Stimulated activated naive B cell treated with anti-CD40 and anti-IgM and Interleukin-4, amounts not matched to agents 10 μg/mL and 1 μg/mL and 100 μg/mL, for 72 hours (primary cell): ENCODE results near the gene SRM.
"Not testable (repeated sequence)": the region's sequence is repeated elsewhere in the genome, so short reads cannot be mapped to it uniquely, and the experiment has no call there.

Source experiments
- ATAC-seq, 2 donors: fragments of 150-1000 bp; cut with Tn5 transposase; replicated peaks; 2 replicates each; pipeline ENCODE4 v1.10.0; 2021; ENCODE audit warnings: moderate library complexity in 1 of 2
- DNase-seq: peaks from one replicate; pipeline ENCODE4 v3.0.0; 2021
- H3K27ac Mint-ChIP-seq: one replicate; pipeline ENCODE4 v1.8.0; 2022; ENCODE audit warnings: mild to moderate bottlenecking, mixed read lengths
- H3K27me3 Mint-ChIP-seq, 2 donors: one replicate each; pipeline ENCODE4 v1.8.0; 2022; ENCODE audit warnings: mixed read lengths in 2 of 2
- H3K36me3 Mint-ChIP-seq, 2 donors: one replicate each; pipeline ENCODE4 v1.8.0; 2022; ENCODE audit warnings: mixed read lengths in 2 of 2, mild to moderate bottlenecking in 1 of 2
- H3K4me1 Mint-ChIP-seq, 2 donors: one replicate each; pipeline ENCODE4 v1.8.0; 2022; ENCODE audit warnings: mixed read lengths in 2 of 2, mild to moderate bottlenecking in 1 of 2
- H3K4me3 Mint-ChIP-seq, 2 donors: one replicate each; pipeline ENCODE4 v1.8.0; 2022; ENCODE audit warnings: mild to moderate bottlenecking in 2 of 2, mixed read lengths in 2 of 2, moderate library complexity in 1 of 2
- H3K9me3 Mint-ChIP-seq, 2 donors: one replicate each; pipeline ENCODE4 v1.8.0; 2022; ENCODE audit warnings: mixed read lengths in 2 of 2, mild to moderate bottlenecking in 1 of 2

SRM gene

DNA sequence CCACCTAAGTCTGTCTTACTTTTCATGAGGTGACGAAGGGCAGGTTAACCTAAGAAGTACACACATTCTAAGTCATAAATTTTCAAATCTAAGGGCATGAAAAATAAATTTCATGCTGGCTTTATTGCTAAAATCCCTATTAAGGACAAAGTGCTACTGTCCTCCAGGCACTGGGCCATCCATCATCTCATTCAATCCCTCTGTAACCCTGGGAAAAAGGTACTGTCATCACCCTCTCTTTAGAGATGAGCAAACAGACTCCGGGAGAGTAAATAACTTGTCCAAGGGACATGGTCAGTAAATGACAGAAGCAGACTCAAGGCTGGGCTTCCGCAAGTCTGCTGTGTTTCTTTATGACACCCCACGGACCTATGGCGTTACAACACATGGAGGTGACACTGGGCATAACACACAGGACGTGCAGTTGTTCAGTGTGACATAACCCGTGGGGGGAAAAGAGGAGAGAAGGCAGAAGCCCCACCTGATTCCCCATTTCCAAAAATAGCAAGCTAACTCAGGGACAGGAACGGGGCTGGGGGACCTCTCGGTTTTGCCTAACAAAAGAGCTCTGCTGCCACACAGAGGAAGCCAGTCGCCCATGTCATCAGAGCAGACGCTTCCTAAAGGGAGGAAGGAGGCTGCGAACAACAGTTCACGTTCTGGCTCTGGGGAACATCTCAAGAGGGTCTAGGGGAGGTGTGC is 12.5 kb upstream of the SRM start:
- DNase-seq, result no peak
- Mint-ChIP-seq H3K36me3 (peaks cover 38 to 57% of the 10 kb centered on the region in 2 donors), H3K27ac (peak overlapping the region; percentile 38), H3K4me3 (no peak overlapping the region), H3K9me3 (no peaks in the 10 kb centered on the region), H3K4me1 (peaks cover 6 to 8% of the 10 kb centered on the region in 2 donors), H3K27me3 (no peaks in the 10 kb centered on the region)
- ATAC-seq, result peak in 1 of 2 donors; percentile 29

- peaks cover 6 to 8% of the 10 kb centered on the region in 2 donors for H3K4me1 Mint-ChIP-seq
- H3K36me3 Mint-ChIP-seq, result peaks cover 38 to 55% of the 10 kb centered on the region in 2 donors
- ATAC-seq (no peak), DNase-seq (no peak)
- peak overlapping the region; percentile 38 for H3K27ac Mint-ChIP-seq
- no peaks in the 10 kb centered on the region for H3K9me3 Mint-ChIP-seq
- no peaks in the 10 kb centered on the region for H3K27me3 Mint-ChIP-seq
- no peak overlapping the region for H3K4me3 Mint-ChIP-seq
These were observed 11.8 kb upstream of the SRM start for GRCh38 chr1:11071463-11072215.

DNA sequence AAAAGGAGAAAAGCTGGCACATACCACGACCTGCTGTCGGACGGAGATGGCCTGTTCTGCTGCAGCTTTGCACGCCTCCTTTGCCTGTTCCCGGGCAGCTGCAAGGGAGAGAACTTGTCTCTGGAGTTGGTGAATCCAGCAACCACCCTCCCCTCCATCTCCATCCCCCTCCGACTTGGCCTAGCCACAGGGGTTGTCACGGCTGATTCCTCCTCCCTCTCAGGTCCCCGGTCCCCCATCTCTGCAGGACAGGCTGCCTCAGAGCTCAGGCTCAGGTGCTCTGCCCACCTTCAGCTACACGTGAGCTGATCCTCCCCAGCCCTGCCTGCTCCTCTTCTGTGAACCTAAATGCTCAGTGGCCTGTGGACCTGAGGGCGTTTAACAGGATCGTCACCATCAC is 11.1 kb upstream of the SRM start:
- Mint-ChIP-seq H3K9me3 (no peaks in the 10 kb centered on the region), H3K4me3 (no peak overlapping the region), H3K36me3 (peaks cover 40 to 50% of the 10 kb centered on the region in 2 donors), H3K4me1 (peaks cover 6 to 8% of the 10 kb centered on the region in 2 donors), H3K27ac (peak overlapping the region; percentile 9), H3K27me3 (no peaks in the 10 kb centered on the region)
- ATAC-seq (no peak), DNase-seq (no peak)

- no peak overlapping the region for H3K27ac Mint-ChIP-seq
- no peak overlapping the region for H3K4me3 Mint-ChIP-seq
- ATAC-seq (no peak), DNase-seq (no peak)
- H3K4me1 Mint-ChIP-seq, result peaks cover 6 to 8% of the 10 kb centered on the region in 2 donors
- no peaks in the 10 kb centered on the region for H3K9me3 Mint-ChIP-seq
- H3K27me3 Mint-ChIP-seq, result no peaks in the 10 kb centered on the region
- H3K36me3 Mint-ChIP-seq, result peaks cover 46 to 59% of the 10 kb centered on the region in 2 donors
These were observed 9.0 kb upstream of the SRM start for GRCh38 chr1:11068600-11069473.

DNA sequence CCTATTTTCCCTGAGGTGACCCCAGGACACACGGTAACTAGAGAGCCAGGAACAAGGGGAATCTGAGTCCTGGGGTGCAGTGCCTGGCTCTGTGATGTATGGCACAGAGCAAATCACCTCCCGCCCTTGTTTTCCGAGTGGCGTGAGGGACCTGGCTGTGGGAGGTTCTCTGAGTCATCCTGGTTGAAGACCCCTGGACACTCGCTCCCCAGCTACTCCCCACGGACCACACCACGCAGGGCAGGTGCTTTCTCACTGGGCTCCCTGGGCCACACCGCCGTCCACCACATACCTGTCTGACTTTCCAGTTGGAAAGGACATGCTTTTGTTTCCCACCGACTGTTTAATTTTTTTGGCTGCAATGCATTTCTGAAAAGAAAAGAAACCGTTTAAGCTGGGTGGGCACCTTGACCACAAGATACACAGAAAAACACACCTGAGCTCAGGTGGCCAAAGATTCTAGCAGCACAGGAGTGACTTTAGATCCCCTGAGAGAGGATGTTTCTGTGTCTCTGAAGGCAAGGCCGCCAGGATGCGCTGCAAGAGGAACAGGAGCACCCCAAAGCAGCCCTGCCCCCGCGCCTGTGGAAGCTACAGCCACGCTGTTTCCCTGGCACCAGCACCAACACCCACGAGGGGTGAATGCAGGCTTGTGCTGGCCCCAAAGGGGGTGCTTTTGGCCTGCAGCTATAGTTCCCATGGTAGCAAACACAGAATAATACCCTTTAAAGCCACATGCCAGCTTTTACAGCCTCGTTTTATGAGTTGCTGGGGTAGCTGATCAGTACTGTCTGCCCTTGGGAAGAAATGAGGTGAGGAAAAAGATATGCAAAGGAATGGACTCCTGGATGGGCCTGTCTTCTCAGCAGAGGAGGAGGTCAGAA is 8.1 kb upstream of the SRM start:
- Mint-ChIP-seq H3K36me3 (peaks cover 46 to 63% of the 10 kb centered on the region in 2 donors), H3K27ac (peak overlapping the region; percentile 25), H3K9me3 (no peaks in the 10 kb centered on the region), H3K4me3 (no peak overlapping the region), H3K4me1 (peaks cover 11 to 12% of the 10 kb centered on the region in 2 donors), H3K27me3 (no peaks in the 10 kb centered on the region)
- ATAC-seq (no peak), DNase-seq (no peak)

- H3K27me3 Mint-ChIP-seq, result no peaks in the 10 kb centered on the region
- no peak for DNase-seq
- H3K4me1 Mint-ChIP-seq, result peaks cover 12 to 23% of the 10 kb centered on the region in 2 donors
- peaks cover 39 to 54% of the 10 kb centered on the region in 2 donors for H3K36me3 Mint-ChIP-seq
- no peak overlapping the region for H3K27ac Mint-ChIP-seq
- ATAC-seq, result no peak
- no peaks in the 10 kb centered on the region for H3K9me3 Mint-ChIP-seq
- no peak overlapping the region for H3K4me3 Mint-ChIP-seq
These were observed 6.0 kb upstream of the SRM start for GRCh38 chr1:11065796-11066195.

DNA sequence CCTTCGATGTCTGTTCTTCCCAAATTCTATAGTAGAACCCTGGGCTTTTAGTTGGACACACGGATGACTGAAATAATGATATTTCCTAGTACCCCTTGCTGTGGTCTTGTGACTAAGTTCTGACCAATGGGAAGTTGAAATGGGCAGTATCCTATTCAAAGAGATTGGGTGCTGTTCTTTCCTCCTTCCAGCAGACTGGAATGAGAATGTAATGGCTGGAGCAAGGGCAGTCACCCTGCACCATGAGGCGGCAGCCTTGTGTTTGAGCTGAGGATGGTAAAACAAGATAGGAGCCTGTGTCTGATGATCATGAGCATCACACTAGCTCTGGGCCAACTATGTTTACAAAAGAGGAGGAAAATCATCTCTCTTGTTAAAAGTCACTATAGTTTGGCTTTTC is 5.1 kb upstream of the SRM start:
- no peaks in the 10 kb centered on the region for H3K9me3 Mint-ChIP-seq
- DNase-seq (no peak), ATAC-seq (no peak)
- H3K4me1 Mint-ChIP-seq, result peaks cover 15 to 25% of the 10 kb centered on the region in 2 donors
- H3K27ac Mint-ChIP-seq, result no peak overlapping the region
- no peak overlapping the region for H3K4me3 Mint-ChIP-seq
- no peaks in the 10 kb centered on the region for H3K27me3 Mint-ChIP-seq
- H3K36me3 Mint-ChIP-seq, result peaks cover 40 to 45% of the 10 kb centered on the region in 2 donors

DNA sequence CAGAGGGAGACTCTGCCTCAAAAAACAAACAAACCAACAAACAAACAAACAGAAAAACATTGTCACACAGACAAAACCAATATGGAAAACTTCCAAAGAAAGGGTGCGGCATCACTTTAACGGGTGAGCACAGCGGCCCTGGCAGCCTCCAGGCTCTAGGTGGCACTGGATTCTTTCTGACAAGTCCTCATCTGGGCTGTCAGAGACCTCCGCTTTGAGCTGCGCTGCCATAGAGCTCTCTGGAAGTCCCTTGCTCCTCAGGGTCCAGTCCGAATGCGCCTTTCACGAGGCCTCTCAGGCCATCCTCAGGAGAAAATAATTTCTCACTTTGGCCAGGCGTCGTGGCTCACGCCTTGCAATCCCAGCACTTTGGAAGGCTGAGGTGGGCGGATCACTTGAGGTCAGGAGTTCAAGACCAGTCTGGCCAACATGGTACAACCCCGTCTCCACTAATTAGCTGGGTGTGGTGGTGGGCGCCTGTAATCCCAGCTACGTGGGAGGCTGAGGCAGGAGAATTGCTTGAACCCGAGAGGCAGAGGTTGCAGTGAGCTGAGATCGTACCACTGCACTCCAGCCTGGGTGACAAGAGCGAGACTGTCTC is 4.2 kb upstream of the SRM start:
- H3K27ac Mint-ChIP-seq, result peak overlapping the region; percentile 37
- not testable (repeated sequence) for H3K27me3 Mint-ChIP-seq, H3K4me3 Mint-ChIP-seq, H3K9me3 Mint-ChIP-seq, ATAC-seq, DNase-seq
- H3K4me1 Mint-ChIP-seq, result peaks cover 16 to 28% of the 10 kb centered on the region in 2 donors
- H3K36me3 Mint-ChIP-seq, result peaks cover 36 to 40% of the 10 kb centered on the region in 2 donors

- ATAC-seq, result no peak
These were observed 3.2 kb upstream of the SRM start for GRCh38 chr1:11062965-11063401.

DNA sequence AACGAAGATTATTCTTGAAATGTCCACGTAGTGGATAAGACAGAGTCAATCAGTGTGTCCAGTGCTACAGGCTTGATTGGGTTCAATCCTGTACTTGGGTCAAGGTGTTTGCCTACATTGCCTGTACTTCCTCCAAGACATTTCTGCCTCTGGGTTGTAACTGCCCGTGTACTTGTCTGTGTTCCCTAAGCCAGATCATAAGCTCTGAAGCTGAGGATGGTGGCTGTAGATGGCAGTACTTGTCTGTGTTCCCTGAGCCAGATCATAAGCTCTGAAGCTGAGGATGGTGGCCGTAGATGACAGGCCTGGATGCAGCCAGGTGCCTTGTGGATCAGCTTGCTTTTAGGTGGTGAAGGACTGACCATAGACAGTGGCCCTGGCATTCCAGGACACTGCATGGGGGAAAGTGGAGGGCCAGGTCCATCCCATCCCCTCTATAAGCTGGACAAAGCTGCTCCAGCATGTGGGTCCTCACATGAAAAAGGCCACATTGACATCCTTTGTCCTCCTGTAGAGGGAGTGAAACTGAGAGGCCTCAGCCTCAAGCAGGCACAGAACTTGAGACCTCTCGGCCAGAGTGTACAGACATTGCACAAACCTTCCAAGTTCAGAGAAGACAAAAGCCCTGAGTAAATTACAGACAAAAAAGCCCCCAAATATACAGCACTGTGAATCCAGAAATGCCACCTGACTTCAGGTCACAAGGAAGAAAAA is 2.0 kb upstream of the SRM start:
- Mint-ChIP-seq H3K4me3 (peak overlapping the region in 1 of 2 donors; percentile 25), H3K27me3 (no peaks in the 10 kb centered on the region), H3K4me1 (peaks cover 23 to 43% of the 10 kb centered on the region in 2 donors), H3K9me3 (no peaks in the 10 kb centered on the region), H3K27ac (no peak overlapping the region), H3K36me3 (peaks cover 37 to 49% of the 10 kb centered on the region in 2 donors)
- no peak for DNase-seq
- no peak for ATAC-seq

More at GRCh38 chr1:11062965-11063401, 3.2 kb upstream of the SRM start:
- Mint-ChIP-seq H3K9me3 (no peaks in the 10 kb centered on the region), H3K4me1 (peaks cover 21 to 35% of the 10 kb centered on the region in 2 donors), H3K27me3 (no peaks in the 10 kb centered on the region), H3K4me3 (no peak overlapping the region), H3K27ac (peak overlapping the region; percentile 39), H3K36me3 (peaks cover 37 to 43% of the 10 kb centered on the region in 2 donors)
- peak; percentile 22 for DNase-seq

DNA sequence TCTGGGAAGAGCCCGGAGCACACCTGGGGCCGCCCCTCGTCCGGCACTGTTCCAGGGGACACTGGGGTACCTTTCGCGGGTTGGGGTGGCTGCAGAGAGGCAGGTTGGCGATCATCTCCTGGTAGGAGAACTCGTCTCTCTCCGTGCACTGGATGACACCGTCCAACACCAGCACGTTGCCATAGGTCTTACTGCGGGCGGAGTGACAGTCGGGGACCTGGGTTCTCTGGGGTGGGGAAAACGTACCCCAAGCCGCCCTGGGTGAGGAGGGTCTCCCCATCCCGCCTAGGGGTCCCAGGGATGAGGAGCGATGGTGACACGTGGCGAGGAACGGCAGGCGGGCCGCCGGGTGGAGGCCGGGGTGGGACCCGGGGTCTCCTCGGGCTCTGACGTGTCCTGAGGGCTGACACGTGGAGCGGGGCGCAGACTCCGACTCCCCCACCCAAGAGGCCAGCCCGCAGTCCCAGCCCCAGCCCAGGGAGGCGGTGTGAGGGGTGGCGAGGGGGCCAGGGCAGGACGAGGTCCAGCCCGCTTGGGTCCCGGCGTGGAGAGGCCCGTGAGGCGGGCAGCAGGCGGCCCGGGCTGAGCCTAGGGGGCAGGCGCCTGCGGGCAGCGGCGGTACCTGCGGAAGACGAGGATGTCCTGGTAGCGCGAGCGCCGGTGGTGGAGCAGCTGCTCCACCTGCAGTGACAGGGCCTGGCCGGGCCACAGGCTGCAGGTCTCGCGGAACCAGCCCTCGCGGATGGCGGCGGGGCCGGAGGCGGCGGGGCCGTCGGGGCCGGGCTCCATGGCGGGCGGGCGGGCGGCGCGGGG is 457 bp downstream of the SRM start:
- H3K4me3 Mint-ChIP-seq, result peak overlapping the region; percentile 95 to 96
- H3K27me3 Mint-ChIP-seq, result no peaks in the 10 kb centered on the region
- H3K36me3 Mint-ChIP-seq, result peaks cover 26 to 51% of the 10 kb centered on the region in 2 donors
- H3K27ac Mint-ChIP-seq, result peak overlapping the region; percentile 94
- ATAC-seq (peak; percentile 17 to 36), DNase-seq (no peak)
- H3K4me1 Mint-ChIP-seq, result peaks cover 23 to 43% of the 10 kb centered on the region in 2 donors
- H3K9me3 Mint-ChIP-seq, result no peaks in the 10 kb centered on the region

- H3K4me3 Mint-ChIP-seq, result peak overlapping the region; percentile 95 to 96
- peaks cover 29 to 50% of the 10 kb centered on the region in 2 donors for H3K36me3 Mint-ChIP-seq
- peaks cover 23 to 43% of the 10 kb centered on the region in 2 donors for H3K4me1 Mint-ChIP-seq
- H3K9me3 Mint-ChIP-seq, result no peaks in the 10 kb centered on the region
- ATAC-seq (no peak), DNase-seq (no peak)
- H3K27ac Mint-ChIP-seq, result peak overlapping the region; percentile 94
- H3K27me3 Mint-ChIP-seq, result no peaks in the 10 kb centered on the region
These were observed 1.1 kb downstream of the SRM start for GRCh38 chr1:11058595-11059154.
